Superior temporal gyrus (tissue), 1 donor: Measurements from ENCODE around the gene KIAA1755.

Experiments
- DNase-seq: peaks from one replicate; pipeline ENCODE4 v3.0.0-alpha.2; 2016; ENCODE audit errors: extremely low spot score

The KIAA1755 gene

GRCh38 chr20:38165089-38165965, 95.2 kb downstream of the KIAA1755 start, which contains the start of gene TGM2:
TGM2 (minus strand) TSS chr20:38165270; CDS start chr20:38165198, 72 bp downstream.
- DNase-seq = no peak

GRCh38 chr20:38164624-38165088, 95.9 kb downstream of the KIAA1755 start:
- DNase-seq = no peak

- DNase-seq = no peak
Observed at GRCh38 chr20:38164069-38164468, 96.5 kb downstream of the KIAA1755 start.

- DNase-seq = no peak
Observed at GRCh38 chr20:38162878-38163875, 97.4 kb downstream of the KIAA1755 start.

- no peak for DNase-seq
Observed at GRCh38 chr20:38162149-38162548, 98.4 kb downstream of the KIAA1755 start.

GRCh38 chr20:38161412-38161774, 99.1 kb downstream of the KIAA1755 start:
- DNase-seq = no peak
